HepG2 (cell line): ENCODE measurements around the gene WDCP. TPM values are rescaled to one million over a fixed set of nuclear protein-coding genes. Genes with fewer than 3 reads are reported as not detected.
A peak's percentile ranks its signal among the peaks of the same experiment; 100 is the strongest.

Experiments used
- CEBPZ ChIP-seq: IDR thresholded peaks from 2 replicates; pipeline ENCODE4 v1.6.1; 2012; ENCODE audit warnings: low read length, improper control_type of control experiment
- ISX ChIP-seq: sonication (generic); formaldehyde crosslinking; conservative IDR thresholded peaks from 2 replicates; pipeline ENCODE4 v1.5.0; 2020; ENCODE audit warnings: missing genetic modification reagents
- KLF16 ChIP-seq, 2 experiments: sonication (generic) in 1 of 2; formaldehyde crosslinking in 1 of 2; IDR thresholded peaks; 2 replicates each; pipeline versions ENCODE4 v1.6.1 to v1.8.0; 2016 to 2023; ENCODE audit warnings: missing genetic modification reagents in 2 of 2, missing compliant biosample characterization in 1 of 2
- MAX ChIP-seq: IDR thresholded peaks from 2 replicates; pipeline ENCODE4 v1.6.1; 2012; ENCODE audit warnings: inconsistent platforms
- NR2F2 ChIP-seq: IDR thresholded peaks from 2 replicates; pipeline ENCODE4 v1.6.1; 2012; ENCODE audit warnings: low read depth, inconsistent platforms, borderline replicate concordance
- RAD21 ChIP-seq: fragments of 450-650 bp; formaldehyde crosslinking; IDR thresholded peaks from 2 replicates; pipeline ENCODE4 v1.5.0; 2020; ENCODE audit warnings: mild to moderate bottlenecking
- SALL2 ChIP-seq: sonication (generic); formaldehyde crosslinking; IDR thresholded peaks from 2 replicates; pipeline ENCODE4 v1.8.1; 2023; ENCODE audit warnings: mild to moderate bottlenecking, missing genetic modification reagents, inconsistent platforms
- ZEB1 ChIP-seq: IDR thresholded peaks from 2 replicates; pipeline ENCODE4 v1.6.1; 2012; ENCODE audit warnings: mild to moderate bottlenecking, low read depth, inconsistent platforms; ENCODE audit not compliant: insufficient replicate concordance
- ZNF124 ChIP-seq: sonication (generic); formaldehyde crosslinking; IDR thresholded peaks from 2 replicates; pipeline ENCODE4 v1.4.0; 2020; ENCODE audit warnings: missing genetic modification reagents
- ZNF160 ChIP-seq: sonication (generic); formaldehyde crosslinking; IDR thresholded peaks from 2 replicates; pipeline ENCODE4 v1.8.0; 2022; ENCODE audit warnings: mild to moderate bottlenecking, inconsistent platforms, missing genetic modification reagents
- ZNF251 ChIP-seq: sonication (generic); formaldehyde crosslinking; IDR thresholded peaks from 2 replicates; pipeline ENCODE4 v1.9.0; 2021; ENCODE audit warnings: mild to moderate bottlenecking, missing genetic modification reagents
- ZNF451 ChIP-seq: sonication (generic); formaldehyde crosslinking; IDR thresholded peaks from 2 replicates; pipeline ENCODE4 v1.5.0; 2020; ENCODE audit warnings: mild to moderate bottlenecking, missing genetic modification reagents
- ZSCAN12 ChIP-seq: sonication (generic); formaldehyde crosslinking; IDR thresholded peaks from 2 replicates; pipeline ENCODE4 v1.9.0; 2021; ENCODE audit warnings: mild to moderate bottlenecking, missing genetic modification reagents
- polyA plus RNA-seq, 8 experiments: library from polyadenylated mRNA; depleted of rRNA in 3 of 8; stranded (reverse) in 7 of 8; unstranded in 1 of 8; fragments of >200 nt; fragmentation: Illumina TruSeq in 4 of 8; extraction: Trizol in 4 of 8; gene quantifications; 2 replicates each; pipeline versions ENCODE4 v1.2.1 to v1.2.3, GENCODE V29; 2011 to 2016; ENCODE audit warnings: low read depth in 4 of 8, missing spikeins in 1 of 8, mixed read lengths in 1 of 8; ENCODE audit not compliant: insufficient read depth in 1 of 8
- total RNA-seq, 5 experiments: library from RNA; depleted of rRNA; stranded (reverse); fragments of >200 nt; fragmentation: Illumina TruSeq; extraction: Trizol; gene quantifications; 2 replicates each; pipeline ENCODE4 v1.2.3, GENCODE V29; 2016; ENCODE audit warnings: low read depth in 1 of 5
- TF ChIP-seq, protein P1 (sequence below): sonication (generic); formaldehyde crosslinking; IDR thresholded peaks from 2 replicates; pipeline ENCODE4 v1.5.1; 2020; ENCODE audit warnings: mild to moderate bottlenecking, missing genetic modification reagents, borderline replicate concordance
- TF ChIP-seq, protein P2 (sequence below): IDR thresholded peaks from 2 replicates; pipeline ENCODE4 v1.6.1; 2018; ENCODE audit warnings: missing genetic modification reagents
- TF ChIP-seq, protein P3 (sequence below): sonication (generic); formaldehyde crosslinking; IDR thresholded peaks from 2 replicates; pipeline ENCODE4 v1.5.0; 2020; ENCODE audit warnings: mild to moderate bottlenecking, missing genetic modification reagents, borderline replicate concordance

The WDCP gene
- total and polyA plus RNA-seq, 2 of the 13 experiments (the other 11 are each of a cell fraction or from before 2014, with no cell fraction given) = 17.4 to 22.6 TPM

DNA sequence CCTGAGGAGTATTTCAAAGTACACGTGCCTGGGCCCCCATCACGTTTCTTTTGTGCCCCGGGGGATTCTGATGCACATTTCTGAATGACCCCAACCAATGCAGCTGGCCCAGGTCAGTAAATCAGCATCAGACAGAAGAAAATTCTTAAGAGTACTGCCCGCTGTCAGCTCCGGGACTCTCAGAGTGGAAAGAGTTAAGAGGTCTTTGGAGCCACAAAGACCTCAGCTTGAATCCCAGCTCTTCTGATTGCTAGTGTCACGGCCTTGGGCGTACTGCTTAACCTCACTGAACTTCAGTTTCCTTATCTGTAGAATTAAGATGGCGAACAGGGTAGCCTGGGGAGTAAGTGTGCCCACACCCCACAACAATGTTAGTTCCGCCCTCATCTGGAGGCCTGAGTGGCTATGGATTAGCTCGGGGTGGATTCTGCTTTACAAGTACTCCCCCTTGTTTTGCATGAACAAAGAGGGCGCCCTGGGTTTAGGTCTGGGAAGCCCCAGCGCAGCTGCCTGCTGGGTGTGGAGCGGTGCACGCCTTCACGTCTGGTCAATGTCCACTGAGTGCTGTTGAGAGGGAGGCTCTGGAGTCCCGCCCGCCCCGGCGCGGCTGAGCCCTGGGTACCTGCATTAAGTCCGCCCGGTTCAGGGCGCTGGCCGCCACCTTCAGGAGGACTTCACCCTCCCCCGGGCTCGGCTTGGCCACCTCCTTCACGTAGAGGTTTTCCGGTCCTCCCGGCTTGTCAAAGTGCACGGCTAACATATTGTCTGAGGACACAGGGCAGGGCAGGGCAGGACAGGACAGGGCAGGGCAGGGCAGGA, 36.6 kb upstream of the WDCP start (continued):
- TF ChIP-seq CEBPZ = no peak
- TF ChIP-seq, protein P1, sequence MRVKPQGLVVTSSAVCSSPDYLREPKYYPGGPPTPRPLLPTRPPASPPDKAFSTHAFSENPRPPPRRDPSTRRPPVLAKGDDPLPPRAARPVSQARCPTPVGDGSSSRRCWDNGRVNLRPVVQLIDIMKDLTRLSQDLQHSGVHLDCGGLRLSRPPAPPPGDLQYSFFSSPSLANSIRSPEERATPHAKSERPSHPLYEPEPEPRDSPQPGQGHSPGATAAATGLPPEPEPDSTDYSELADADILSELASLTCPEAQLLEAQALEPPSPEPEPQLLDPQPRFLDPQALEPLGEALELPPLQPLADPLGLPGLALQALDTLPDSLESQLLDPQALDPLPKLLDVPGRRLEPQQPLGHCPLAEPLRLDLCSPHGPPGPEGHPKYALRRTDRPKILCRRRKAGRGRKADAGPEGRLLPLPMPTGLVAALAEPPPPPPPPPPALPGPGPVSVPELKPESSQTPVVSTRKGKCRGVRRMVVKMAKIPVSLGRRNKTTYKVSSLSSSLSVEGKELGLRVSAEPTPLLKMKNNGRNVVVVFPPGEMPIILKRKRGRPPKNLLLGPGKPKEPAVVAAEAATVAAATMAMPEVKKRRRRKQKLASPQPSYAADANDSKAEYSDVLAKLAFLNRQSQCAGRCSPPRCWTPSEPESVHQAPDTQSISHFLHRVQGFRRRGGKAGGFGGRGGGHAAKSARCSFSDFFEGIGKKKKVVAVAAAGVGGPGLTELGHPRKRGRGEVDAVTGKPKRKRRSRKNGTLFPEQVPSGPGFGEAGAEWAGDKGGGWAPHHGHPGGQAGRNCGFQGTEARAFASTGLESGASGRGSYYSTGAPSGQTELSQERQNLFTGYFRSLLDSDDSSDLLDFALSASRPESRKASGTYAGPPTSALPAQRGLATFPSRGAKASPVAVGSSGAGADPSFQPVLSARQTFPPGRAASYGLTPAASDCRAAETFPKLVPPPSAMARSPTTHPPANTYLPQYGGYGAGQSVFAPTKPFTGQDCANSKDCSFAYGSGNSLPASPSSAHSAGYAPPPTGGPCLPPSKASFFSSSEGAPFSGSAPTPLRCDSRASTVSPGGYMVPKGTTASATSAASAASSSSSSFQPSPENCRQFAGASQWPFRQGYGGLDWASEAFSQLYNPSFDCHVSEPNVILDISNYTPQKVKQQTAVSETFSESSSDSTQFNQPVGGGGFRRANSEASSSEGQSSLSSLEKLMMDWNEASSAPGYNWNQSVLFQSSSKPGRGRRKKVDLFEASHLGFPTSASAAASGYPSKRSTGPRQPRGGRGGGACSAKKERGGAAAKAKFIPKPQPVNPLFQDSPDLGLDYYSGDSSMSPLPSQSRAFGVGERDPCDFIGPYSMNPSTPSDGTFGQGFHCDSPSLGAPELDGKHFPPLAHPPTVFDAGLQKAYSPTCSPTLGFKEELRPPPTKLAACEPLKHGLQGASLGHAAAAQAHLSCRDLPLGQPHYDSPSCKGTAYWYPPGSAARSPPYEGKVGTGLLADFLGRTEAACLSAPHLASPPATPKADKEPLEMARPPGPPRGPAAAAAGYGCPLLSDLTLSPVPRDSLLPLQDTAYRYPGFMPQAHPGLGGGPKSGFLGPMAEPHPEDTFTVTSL (CRISPR knock-in tag) = peak; percentile 79
- TF ChIP-seq ZNF251 = peak; percentile 15; the same call in 1 of the 2 replicates
- TF ChIP-seq ZNF160 = peak; percentile 18
- 0 out of 2 replicates have a peak, but pooled peaks have one; percentile 15 for TF ChIP-seq ISX (CRISPR knock-in tag)
- peak; percentile 93; the same call in 1 of the 2 replicates for TF ChIP-seq SALL2 (CRISPR knock-in tag)
- TF ChIP-seq MAX = peak; percentile 90
- peak; percentile 33; the same call in 1 of the 2 replicates for TF ChIP-seq ZSCAN12 (CRISPR knock-in tag)
- TF ChIP-seq, protein P2, sequence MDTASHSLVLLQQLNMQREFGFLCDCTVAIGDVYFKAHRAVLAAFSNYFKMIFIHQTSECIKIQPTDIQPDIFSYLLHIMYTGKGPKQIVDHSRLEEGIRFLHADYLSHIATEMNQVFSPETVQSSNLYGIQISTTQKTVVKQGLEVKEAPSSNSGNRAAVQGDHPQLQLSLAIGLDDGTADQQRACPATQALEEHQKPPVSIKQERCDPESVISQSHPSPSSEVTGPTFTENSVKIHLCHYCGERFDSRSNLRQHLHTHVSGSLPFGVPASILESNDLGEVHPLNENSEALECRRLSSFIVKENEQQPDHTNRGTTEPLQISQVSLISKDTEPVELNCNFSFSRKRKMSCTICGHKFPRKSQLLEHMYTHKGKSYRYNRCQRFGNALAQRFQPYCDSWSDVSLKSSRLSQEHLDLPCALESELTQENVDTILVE (CRISPR knock-in tag) = peak; percentile 65
- TF ChIP-seq, protein P3, sequence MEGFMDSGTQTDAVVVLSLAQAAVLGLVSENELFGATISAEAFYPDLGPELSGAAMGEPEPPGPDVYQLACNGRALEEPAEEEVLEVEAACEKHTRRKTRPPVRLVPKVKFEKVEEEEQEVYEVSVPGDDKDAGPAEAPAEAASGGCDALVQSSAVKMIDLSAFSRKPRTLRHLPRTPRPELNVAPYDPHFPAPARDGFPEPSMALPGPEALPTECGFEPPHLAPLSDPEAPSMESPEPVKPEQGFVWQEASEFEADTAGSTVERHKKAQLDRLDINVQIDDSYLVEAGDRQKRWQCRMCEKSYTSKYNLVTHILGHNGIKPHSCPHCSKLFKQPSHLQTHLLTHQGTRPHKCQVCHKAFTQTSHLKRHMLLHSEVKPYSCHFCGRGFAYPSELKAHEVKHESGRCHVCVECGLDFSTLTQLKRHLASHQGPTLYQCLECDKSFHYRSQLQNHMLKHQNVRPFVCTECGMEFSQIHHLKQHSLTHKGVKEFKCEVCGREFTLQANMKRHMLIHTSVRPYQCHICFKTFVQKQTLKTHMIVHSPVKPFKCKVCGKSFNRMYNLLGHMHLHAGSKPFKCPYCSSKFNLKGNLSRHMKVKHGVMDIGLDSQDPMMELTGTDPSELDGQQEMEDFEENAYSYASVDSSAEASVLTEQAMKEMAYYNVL (CRISPR knock-in tag) = no peak
- no peak for TF ChIP-seq RAD21 (CRISPR knock-in tag)
- TF ChIP-seq ZNF124 (CRISPR knock-in tag) = peak; percentile 53; the same call in 1 of the 2 replicates
- peak in 1 of 2 experiments; percentile 53; a peak in 2 of 4 replicates for TF ChIP-seq KLF16 (CRISPR knock-in tag; IDR thresholded peaks at IDR 0.05)
- peak; percentile 89 for TF ChIP-seq ZEB1
- peak; percentile 47; the same call in 1 of the 2 replicates for TF ChIP-seq NR2F2
- TF ChIP-seq ZNF451 (CRISPR knock-in tag) = no peak
